Activated CD8-positive, alpha-beta T cell treated with anti-CD3 and anti-CD28 coated beads, Interleukin-2, amount 10 ng/mL, durations not matched to agents 7 days and 5 days (primary cell): Measurements from ENCODE around the gene ARHGEF12. TPM values are rescaled to one million over a fixed set of nuclear protein-coding genes. Genes with fewer than 3 reads are reported as not detected.

Source experiments
- ATAC-seq: fragments of 150-1000 bp; cut with Tn5 transposase; one replicate; pipeline ENCODE4 v1.10.0; 2021; ENCODE audit warnings: moderate library complexity
- CTCF ChIA-PET: fragments of 350-600 bp; sonication (Branson Sonifier 250); formaldehyde crosslinking; loops from one replicate; lab custom pipeline; 2021; ENCODE audit warnings: antibody characterized with exemption; lab: Charles Lee
- POLR2A ChIA-PET: fragments of 350-600 bp; sonication (Branson Sonifier 250); formaldehyde crosslinking; loops from one replicate; lab custom pipeline; 2021; ENCODE audit warnings: antibody characterized with exemption; lab: Charles Lee
- DNase-seq: peaks from one replicate; pipeline ENCODE4 v3.0.0-alpha.2; 2020
- H3K27ac Mint-ChIP-seq: one replicate; pipeline ENCODE4 v1.8.0; 2021; ENCODE audit warnings: mild to moderate bottlenecking, mixed read lengths
- H3K27me3 Mint-ChIP-seq: one replicate; pipeline ENCODE4 v1.8.0; 2021; ENCODE audit warnings: low read depth, mixed read lengths
- H3K36me3 Mint-ChIP-seq: one replicate; pipeline ENCODE4 v1.8.0; 2021; ENCODE audit warnings: low read depth, mixed read lengths
- H3K4me1 Mint-ChIP-seq: one replicate; pipeline ENCODE4 v1.8.0; 2021; ENCODE audit warnings: low read depth, mixed read lengths
- H3K4me3 Mint-ChIP-seq: one replicate; pipeline ENCODE4 v1.8.0; 2021; ENCODE audit warnings: mild to moderate bottlenecking, mixed read lengths
- H3K9me3 Mint-ChIP-seq: one replicate; pipeline ENCODE4 v1.8.0; 2022; ENCODE audit warnings: mixed read lengths; ENCODE audit not compliant: insufficient read depth
- total RNA-seq, 2 experiments: library from RNA; stranded (reverse); gene quantifications; one replicate each; pipeline ENCODE4 v1.2.3, GENCODE V29; 2021

ARHGEF12 gene
- total RNA-seq, 2 experiments from 2014 or later, result 9.6 to 10.0 TPM

DNA sequence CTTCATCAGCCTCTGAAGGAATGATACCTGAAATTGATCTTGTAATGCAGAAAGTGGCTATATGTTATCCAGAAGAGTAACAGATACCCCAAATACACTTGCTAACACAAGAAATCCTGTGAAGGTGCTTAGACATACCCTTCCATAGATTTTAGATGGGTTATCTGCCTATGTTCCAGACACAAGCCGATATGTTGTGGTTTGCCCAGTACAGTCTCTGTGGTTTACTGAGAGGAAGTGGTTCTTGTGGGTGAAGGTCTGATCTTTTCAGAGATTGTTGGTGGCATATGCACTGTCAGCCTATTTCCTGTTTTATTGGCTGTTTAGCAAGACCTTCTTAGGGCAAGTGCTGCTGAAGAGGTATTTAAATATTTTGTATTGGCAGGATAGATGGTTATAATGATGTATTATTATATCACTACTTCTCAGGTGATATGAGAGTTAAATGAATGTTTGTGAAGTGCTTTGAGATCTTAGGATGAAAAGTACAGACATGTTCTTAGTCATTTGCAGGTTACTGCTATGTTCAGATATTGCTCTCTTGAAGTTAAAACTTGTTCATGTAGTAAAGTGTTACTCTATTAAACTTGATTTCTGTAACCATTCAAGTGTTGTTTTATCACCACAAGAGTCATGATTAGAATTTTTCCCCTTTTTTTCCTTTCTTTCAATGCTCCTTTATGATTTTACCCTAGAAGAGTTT lies 8.2 kb downstream of the ARHGEF12 start:
- Mint-ChIP-seq H3K9me3 (peaks cover 6% of the 10 kb centered on the region), H3K27ac (peak overlapping the region; percentile 69), H3K4me3 (peak overlapping the region; percentile 31), H3K27me3 (peaks cover 54% of the 10 kb centered on the region), H3K4me1 (peaks cover 33% of the 10 kb centered on the region), H3K36me3 (peaks cover 4% of the 10 kb centered on the region)
- ATAC-seq (peak; percentile 91), DNase-seq (peak; percentile 85)
- POLR2A ChIA-PET, result no interaction called here
- CTCF ChIA-PET, result no interaction called here

DNA sequence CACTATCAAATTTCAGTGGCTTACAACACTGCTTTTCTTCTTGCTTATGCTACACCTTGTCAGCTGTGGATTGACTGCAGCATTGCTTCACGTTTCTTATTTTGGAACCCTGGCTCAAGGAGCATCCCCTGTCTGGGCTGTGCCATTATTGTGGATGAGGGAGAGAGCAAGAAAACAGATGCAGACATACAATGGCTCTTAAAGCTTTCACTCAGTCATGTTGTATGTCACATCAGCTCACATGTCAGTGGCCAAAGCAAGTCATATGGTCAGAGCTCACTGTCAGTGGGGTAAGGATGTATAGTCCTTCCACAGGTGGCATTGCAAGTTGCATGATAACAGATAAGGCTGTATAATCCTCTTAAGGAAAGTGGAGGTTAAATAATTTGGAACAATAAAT lies 10.0 kb downstream of the ARHGEF12 start:
- no peak for ATAC-seq
- DNase-seq, result no peak
- POLR2A ChIA-PET, result no interaction called here
- Mint-ChIP-seq H3K4me1 (peaks cover 27% of the 10 kb centered on the region), H3K4me3 (no peak overlapping the region), H3K27me3 (peaks cover 50% of the 10 kb centered on the region), H3K9me3 (peaks cover 6% of the 10 kb centered on the region), H3K27ac (no peak overlapping the region), H3K36me3 (peaks cover 4% of the 10 kb centered on the region)
- CTCF ChIA-PET, result interaction anchor here (0.8 kb wide), 1 partner anchor 27 kb away, joined by 3 read pairs; no protein-coding TSS in a partner anchor

DNA sequence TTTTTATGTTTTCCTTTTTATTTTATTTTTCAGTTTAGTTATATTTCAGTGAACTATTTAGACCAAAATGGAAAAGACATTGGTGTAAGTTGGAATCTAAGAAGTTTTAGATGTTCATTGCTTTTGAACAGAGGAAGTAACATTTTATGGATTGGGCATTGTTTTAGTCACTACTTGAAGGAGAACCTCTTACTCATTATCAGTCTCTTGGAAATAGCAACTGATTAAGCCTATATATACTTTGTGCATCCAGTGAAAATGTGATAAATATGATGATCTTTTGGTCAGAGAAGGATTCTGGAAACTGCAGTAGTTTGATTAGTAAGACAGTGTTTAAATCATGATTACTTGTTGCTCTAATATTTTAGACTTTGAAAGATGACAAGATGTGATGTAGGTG lies 14.4 kb downstream of the ARHGEF12 start:
- ChIA-PET CTCF (interaction anchor here (1.2 kb wide), 1 partner anchor 11 kb away, joined by 3 read pairs; no protein-coding TSS in a partner anchor), POLR2A (no interaction called here)
- no peaks in the 10 kb centered on the region for H3K36me3 Mint-ChIP-seq
- ATAC-seq (no peak), DNase-seq (no peak)
- H3K27me3 Mint-ChIP-seq, result peaks cover 47% of the 10 kb centered on the region
- no peak overlapping the region for H3K27ac Mint-ChIP-seq
- peaks cover 3% of the 10 kb centered on the region for H3K4me1 Mint-ChIP-seq
- H3K4me3 Mint-ChIP-seq, result no peak overlapping the region
- H3K9me3 Mint-ChIP-seq, result no peaks in the 10 kb centered on the region

DNA sequence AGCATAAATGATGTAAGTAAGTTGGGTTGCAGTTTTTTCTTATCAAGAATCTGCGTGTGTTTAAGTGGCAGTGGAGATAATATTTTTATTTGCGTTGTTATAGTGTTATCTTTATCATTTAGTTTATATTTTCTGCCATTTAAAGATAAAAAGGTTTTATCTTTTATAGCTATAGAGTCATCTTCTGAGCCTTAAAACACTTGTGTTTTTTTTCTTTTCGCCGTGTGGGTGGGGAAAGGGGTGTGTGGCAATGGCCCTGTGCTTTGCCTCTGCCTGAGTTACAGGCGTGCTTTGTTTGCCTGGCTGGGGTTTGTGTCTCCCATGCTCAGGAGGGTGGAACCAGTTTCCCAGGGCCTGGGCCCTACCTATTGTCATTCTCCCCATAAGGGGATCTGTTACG lies 16.2 kb downstream of the ARHGEF12 start:
- Mint-ChIP-seq H3K4me1 (no peaks in the 10 kb centered on the region), H3K36me3 (no peaks in the 10 kb centered on the region), H3K9me3 (no peaks in the 10 kb centered on the region), H3K27ac (no peak overlapping the region), H3K27me3 (peaks cover 44% of the 10 kb centered on the region), H3K4me3 (no peak overlapping the region)
- ChIA-PET POLR2A (no interaction called here), CTCF (interaction anchor here (1.0 kb wide), 1 partner anchor 49 kb away, joined by 3 read pairs; no protein-coding TSS in a partner anchor)
- no peak for ATAC-seq
- no peak for DNase-seq

DNA sequence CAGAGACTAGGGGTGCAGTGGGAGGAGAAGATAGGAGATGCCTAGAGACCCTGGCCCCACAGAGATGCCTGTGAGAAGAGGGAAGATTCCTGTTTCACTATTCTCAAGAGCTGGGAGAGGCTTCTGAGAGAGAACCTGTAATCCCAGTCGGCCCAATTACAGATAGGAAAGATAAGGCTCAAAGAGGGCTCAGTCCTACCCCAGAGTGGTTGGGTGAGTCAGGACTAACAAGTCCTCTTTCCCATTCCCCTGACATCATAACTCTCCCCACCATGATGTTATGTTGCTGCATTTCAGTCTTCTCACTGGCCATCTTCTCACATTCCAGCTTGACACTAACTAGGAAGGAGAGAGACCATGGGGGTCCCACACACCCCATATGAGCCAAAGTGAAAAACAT lies 17.9 kb downstream of the ARHGEF12 start:
- CTCF ChIA-PET, result no interaction called here
- Mint-ChIP-seq H3K4me3 (no peak overlapping the region), H3K9me3 (no peaks in the 10 kb centered on the region), H3K27me3 (peaks cover 41% of the 10 kb centered on the region), H3K27ac (no peak overlapping the region), H3K36me3 (no peaks in the 10 kb centered on the region), H3K4me1 (no peaks in the 10 kb centered on the region)
- DNase-seq (no peak), ATAC-seq (no peak)
- POLR2A ChIA-PET, result no interaction called here

DNA sequence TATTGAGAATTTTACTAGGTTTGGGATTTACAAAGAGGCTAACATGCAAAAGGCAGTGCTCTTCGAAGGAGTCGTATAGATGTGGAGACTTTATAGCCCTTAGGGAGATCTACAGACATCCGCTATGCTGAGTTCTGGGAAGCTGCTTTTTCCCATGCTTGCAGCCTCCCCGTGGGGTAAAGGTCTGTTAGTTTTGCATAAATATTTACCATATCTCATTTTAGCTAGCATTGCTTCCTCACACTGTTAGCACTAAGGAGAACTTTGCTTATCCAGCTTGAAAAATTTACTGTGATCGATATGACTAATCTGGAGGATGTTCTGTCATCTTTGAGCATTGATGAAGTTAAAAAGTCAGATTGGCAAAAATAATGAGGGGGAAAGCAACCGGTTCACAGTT lies 18.6 kb downstream of the ARHGEF12 start:
- Mint-ChIP-seq H3K36me3 (no peaks in the 10 kb centered on the region), H3K27ac (no peak overlapping the region), H3K9me3 (no peaks in the 10 kb centered on the region), H3K4me1 (no peaks in the 10 kb centered on the region), H3K27me3 (peaks cover 40% of the 10 kb centered on the region), H3K4me3 (no peak overlapping the region)
- ChIA-PET POLR2A (no interaction called here), CTCF (no interaction called here)
- DNase-seq, result no peak
- ATAC-seq, result no peak

DNA sequence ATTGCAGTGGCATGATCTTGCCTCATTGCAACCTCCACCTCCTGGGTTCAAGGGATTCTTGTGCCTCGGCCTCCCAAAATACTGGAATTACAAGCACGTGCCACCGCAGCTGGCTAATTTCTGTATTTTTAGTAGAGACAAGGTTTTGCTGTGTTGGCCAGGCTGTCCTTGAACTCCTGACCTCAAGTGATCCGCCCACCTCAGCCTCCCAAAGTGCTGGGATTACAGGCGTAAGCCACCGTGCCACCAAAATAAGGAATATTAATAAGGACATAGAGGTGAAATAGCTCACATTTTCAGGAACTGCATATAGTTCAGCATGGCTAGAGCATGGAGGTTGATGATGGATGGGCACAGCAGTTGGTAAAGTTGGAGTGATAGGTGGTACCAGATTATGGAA lies 21.4 kb downstream of the ARHGEF12 start:
- Mint-ChIP-seq H3K27ac (no peak overlapping the region), H3K4me3 (no peak overlapping the region), H3K36me3 (no peaks in the 10 kb centered on the region), H3K9me3 (no peaks in the 10 kb centered on the region), H3K4me1 (no peaks in the 10 kb centered on the region), H3K27me3 (peaks cover 33% of the 10 kb centered on the region)
- no peak for ATAC-seq
- POLR2A ChIA-PET, result no interaction called here
- CTCF ChIA-PET, result no interaction called here
- no peak for DNase-seq

DNA sequence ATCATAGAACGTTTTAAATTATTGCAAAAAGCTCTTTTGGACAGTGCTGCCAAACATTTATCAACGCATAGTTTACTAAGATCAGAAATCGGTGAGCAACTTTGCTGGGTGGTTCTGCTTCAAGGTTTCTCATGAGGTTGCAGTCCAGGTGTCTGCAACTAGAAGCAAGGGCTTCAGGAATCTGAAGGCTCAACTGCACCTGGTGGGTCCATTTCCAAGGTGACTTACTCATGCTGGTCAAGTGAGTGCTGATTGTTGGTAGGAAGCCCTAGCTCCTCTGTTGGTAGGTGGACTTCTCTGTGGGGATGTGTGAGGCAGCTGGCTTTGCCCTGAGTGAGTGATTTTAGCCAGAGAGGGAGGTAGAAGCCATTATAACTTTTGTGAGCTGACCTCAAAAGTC lies 22.5 kb downstream of the ARHGEF12 start:
- H3K36me3 Mint-ChIP-seq, result no peaks in the 10 kb centered on the region
- H3K9me3 Mint-ChIP-seq, result no peaks in the 10 kb centered on the region
- H3K27me3 Mint-ChIP-seq, result peaks cover 30% of the 10 kb centered on the region
- no peak for DNase-seq
- ChIA-PET POLR2A (no interaction called here), CTCF (no interaction called here)
- H3K4me1 Mint-ChIP-seq, result no peaks in the 10 kb centered on the region
- ATAC-seq, result no peak
- H3K27ac Mint-ChIP-seq, result no peak overlapping the region
- no peak overlapping the region for H3K4me3 Mint-ChIP-seq

DNA sequence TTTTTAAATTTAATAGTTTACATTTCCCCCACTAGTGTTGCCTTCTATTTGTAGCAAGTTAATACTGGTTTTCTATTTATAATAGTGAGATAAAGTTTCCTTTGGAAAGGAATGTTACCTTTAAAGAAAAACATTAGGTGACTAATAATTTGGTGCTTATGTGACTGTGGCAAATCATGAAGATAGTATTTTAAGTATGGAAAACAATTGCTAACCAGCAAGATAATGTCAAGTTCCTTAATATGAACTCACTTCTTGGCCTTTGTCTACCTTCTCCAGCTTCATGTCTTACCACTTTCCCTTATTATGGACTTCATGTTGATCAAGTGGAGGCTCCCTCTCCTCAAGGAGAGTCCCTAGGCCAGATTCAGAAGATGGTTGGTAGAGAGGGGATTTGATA lies 27.2 kb downstream of the ARHGEF12 start:
- Mint-ChIP-seq H3K9me3 (no peaks in the 10 kb centered on the region), H3K27ac (no peak overlapping the region), H3K27me3 (peaks cover 18% of the 10 kb centered on the region), H3K4me1 (no peaks in the 10 kb centered on the region), H3K36me3 (no peaks in the 10 kb centered on the region), H3K4me3 (no peak overlapping the region)
- ChIA-PET POLR2A (interaction anchor here (0.5 kb wide), 1 partner anchor 129 kb away, joined by 3 read pairs; no protein-coding TSS in a partner anchor), CTCF (no interaction called here)
- ATAC-seq, result no peak
- DNase-seq, result no peak

DNA sequence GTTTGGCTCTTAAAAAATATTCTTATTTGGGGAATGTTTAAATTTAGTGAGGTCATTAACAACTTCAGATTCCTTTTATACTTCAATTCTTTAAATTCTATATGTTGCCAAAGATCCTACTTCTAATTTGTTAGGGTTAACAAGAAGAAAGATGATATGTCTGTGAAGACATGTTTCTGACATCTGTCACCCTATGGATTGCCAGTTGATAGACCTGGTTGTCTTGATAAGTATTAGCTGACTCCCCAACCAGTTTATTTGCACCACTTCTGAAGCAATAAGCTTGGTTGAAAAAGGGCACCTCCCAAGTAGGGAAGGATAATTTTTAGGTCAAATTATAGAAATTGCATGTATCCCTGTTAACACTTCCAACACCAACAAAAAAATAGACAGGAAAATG lies 29.3 kb downstream of the ARHGEF12 start:
- Mint-ChIP-seq H3K36me3 (no peaks in the 10 kb centered on the region), H3K4me1 (no peaks in the 10 kb centered on the region), H3K4me3 (no peak overlapping the region), H3K27ac (no peak overlapping the region), H3K9me3 (no peaks in the 10 kb centered on the region), H3K27me3 (peaks cover 10% of the 10 kb centered on the region)
- CTCF ChIA-PET, result no interaction called here
- no peak for DNase-seq
- POLR2A ChIA-PET, result no interaction called here
- no peak for ATAC-seq

DNA sequence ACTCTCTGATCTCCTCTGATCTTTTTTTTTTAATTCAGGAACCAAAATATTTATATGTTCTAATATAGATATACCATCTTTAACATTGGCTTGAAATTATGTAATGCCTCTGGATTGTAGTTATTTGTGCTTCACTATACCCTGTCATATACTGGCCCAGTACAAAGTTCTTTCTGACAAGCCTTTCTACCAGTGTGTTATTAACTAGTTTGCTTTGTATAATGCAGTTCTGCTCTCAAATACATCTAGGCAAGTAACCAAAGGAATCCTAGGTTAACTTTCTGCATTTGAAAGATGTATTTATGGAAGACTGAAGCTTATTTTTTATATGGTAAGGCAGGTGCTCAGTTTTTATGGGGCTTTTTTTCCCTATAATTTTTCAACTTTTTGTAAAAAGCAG lies 36.1 kb downstream of the ARHGEF12 start:
- no peak overlapping the region for H3K27ac Mint-ChIP-seq
- ChIA-PET CTCF (no interaction called here), POLR2A (no interaction called here)
- ATAC-seq (no peak), DNase-seq (no peak)
- no peaks in the 10 kb centered on the region for H3K36me3 Mint-ChIP-seq
- peaks cover 13% of the 10 kb centered on the region for H3K27me3 Mint-ChIP-seq
- H3K9me3 Mint-ChIP-seq, result no peaks in the 10 kb centered on the region
- H3K4me3 Mint-ChIP-seq, result no peak overlapping the region
- no peaks in the 10 kb centered on the region for H3K4me1 Mint-ChIP-seq

DNA sequence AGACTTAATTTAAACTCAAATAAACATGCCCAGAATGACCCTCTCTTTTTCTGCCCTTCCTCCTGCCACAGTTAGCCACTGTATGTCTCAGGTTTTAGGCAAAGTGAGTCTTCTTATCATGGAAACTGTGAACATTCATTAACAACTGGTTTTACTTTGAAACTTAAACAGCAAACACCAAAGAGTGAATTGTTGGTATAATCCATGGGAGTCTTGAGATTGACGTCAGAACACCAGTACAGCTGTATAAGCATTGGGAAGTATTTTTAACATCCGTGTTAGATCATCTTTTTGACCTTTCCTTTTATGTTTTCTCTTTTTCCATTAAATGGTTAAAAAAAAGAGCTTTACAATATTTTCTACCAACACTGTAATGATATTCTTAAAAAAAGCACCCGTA lies 38.9 kb downstream of the ARHGEF12 start:
- H3K4me3 Mint-ChIP-seq, result no peak overlapping the region
- ChIA-PET POLR2A (no interaction called here), CTCF (no interaction called here)
- ATAC-seq (no peak), DNase-seq (no peak)
- H3K9me3 Mint-ChIP-seq, result peaks cover 4% of the 10 kb centered on the region
- H3K27me3 Mint-ChIP-seq, result peaks cover 17% of the 10 kb centered on the region
- no peak overlapping the region for H3K27ac Mint-ChIP-seq
- H3K36me3 Mint-ChIP-seq, result peaks cover 4% of the 10 kb centered on the region
- no peaks in the 10 kb centered on the region for H3K4me1 Mint-ChIP-seq
